ENCODE results near the gene ITFG2.

- TF ChIP-seq, protein P1, sequence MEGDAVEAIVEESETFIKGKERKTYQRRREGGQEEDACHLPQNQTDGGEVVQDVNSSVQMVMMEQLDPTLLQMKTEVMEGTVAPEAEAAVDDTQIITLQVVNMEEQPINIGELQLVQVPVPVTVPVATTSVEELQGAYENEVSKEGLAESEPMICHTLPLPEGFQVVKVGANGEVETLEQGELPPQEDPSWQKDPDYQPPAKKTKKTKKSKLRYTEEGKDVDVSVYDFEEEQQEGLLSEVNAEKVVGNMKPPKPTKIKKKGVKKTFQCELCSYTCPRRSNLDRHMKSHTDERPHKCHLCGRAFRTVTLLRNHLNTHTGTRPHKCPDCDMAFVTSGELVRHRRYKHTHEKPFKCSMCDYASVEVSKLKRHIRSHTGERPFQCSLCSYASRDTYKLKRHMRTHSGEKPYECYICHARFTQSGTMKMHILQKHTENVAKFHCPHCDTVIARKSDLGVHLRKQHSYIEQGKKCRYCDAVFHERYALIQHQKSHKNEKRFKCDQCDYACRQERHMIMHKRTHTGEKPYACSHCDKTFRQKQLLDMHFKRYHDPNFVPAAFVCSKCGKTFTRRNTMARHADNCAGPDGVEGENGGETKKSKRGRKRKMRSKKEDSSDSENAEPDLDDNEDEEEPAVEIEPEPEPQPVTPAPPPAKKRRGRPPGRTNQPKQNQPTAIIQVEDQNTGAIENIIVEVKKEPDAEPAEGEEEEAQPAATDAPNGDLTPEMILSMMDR (IDR thresholded peaks at IDR 0.05), result no peak
- no peak for TF ChIP-seq POLR2A (IDR thresholded peaks at IDR 0.05)
- no peak for TF ChIP-seq EP300 (IDR thresholded peaks at IDR 0.05)
Observed at GRCh38 chr12:2792671-2793500, 19.6 kb upstream of the ITFG2 start.
